ENCODE results near the gene STT3B.

Gene STT3B

DNA sequence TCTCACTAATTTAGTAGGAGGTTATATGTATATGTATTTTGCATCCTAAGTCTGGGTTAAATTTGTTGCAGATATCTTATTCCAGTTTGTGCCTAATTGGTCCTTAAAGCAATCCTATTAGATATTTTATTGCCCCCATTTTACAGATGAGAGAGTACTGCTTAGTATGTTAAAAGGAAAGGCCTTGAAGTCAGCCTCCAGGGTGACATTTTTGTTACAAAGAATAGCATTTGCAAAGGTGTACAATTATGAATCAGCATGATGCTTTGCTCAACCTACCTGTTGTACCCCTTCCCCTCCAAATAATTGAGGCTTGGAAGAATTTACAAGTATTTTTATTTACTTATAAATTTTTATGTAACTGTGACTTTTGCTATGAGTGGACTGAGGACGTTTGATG, 14.0 kb downstream of the STT3B start:
- TF ChIP-seq Cebpa-rat (IDR thresholded peaks at IDR 0.05), result no peak
- peaks cover 27 to 57% (median 44%) of the 10 kb centered on the region in 10 experiments for H3K4me1 ChIP-seq
- no peaks in the 10 kb centered on the region for H3K27me3 ChIP-seq
- H3K36me3 ChIP-seq, result peaks cover 5 to 63% (median 32%) of the 10 kb centered on the region in 11 experiments; a peak in 21 of 22 replicates
- H3K9ac ChIP-seq, result no peak overlapping the region
- peaks cover 0 to 21% (median 14%) of the 10 kb centered on the region in 11 experiments; a peak in 19 of 22 replicates for H3K9me3 ChIP-seq (replicated peaks in 1 of 11)
- no peak overlapping the region for H3K4me3 ChIP-seq
- peak overlapping the region in 2 of 11 experiments; percentile 1 to 44; a peak in 3 of 22 replicates for H3K27ac ChIP-seq
- peaks cover 52 to 100% (median 100%) of the 10 kb centered on the region in 11 experiments; a peak in 20 of 22 replicates for H4K20me1 ChIP-seq
- H3K4me2 ChIP-seq, result peak overlapping the region in 5 of 11 experiments; percentile 22 to 41 (median 32); a peak in 5 of 22 replicates

DNA sequence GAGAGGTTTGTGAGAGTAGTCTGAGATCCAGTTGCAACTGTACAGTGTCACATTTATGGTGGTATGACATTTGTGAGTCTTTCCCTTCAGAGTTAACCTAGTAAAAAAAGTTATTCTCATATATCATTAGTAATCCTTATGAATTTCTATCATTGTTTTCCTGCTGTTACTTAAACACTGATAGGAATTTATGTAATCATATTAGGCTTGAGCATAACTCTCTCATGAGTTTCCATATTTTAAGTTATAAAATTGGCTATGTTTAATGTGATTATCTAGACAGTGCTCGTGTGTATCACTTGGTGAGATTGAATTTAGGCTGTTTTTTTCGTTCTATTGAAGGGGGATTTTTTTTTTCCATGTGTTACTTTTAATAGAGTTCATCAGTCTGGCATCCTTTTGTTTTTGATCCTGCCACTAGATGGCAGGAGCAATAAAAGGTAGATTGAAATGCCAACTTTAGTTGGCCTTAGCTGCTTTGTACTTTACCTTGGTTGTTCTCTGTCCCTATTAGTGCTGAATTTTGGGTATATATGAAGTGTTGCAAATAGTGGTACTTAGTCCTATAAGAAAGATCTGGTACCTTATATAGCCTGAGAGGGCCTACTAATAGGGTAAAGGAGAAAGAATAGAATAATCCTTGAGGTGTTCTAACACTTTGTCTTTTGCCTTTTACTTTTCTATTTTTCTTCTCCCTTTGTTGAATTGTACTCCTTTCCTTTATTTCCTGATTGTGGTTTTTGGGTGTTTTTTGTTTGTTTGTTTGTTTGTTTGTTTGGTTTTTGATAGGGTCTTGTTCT, 17.9 kb downstream of the STT3B start:
- H4K20me1 ChIP-seq, result peaks cover 43 to 100% (median 90%) of the 10 kb centered on the region in 11 experiments; a peak in 20 of 22 replicates

DNA sequence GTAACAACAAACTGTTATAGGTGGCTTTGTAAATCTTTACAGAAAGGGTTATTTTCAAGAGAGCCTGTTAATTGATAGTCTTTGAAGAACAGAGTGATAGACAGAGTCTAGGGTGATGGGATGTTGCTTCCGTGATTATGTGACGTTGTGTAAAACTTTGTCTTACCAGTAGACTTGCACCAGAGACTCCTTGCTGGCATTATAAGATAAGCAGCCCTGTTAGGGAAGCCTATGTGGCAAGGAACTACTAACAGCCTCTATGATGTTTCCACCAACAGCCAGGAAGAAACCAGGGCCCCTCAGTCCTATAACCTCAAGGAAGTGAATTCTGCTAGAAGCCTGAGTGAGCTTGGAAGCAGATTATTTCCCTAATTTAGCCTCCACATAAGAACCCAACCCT, 18.9 kb downstream of the STT3B start:
- Histone ChIP-seq H3K9ac (no peak overlapping the region), H3K4me3 (no peak overlapping the region), H3K27ac (no peak overlapping the region), H3K4me1 (peaks cover 8 to 21% (median 14%) of the 10 kb centered on the region in 10 experiments; a peak in 16 of 20 replicates), H3K4me2 (no peak overlapping the region), H4K20me1 (peaks cover 36 to 100% (median 90%) of the 10 kb centered on the region in 11 experiments; a peak in 20 of 22 replicates), H3K27me3 (no peaks in the 10 kb centered on the region), H3K36me3 (peaks cover 3 to 79% (median 58%) of the 10 kb centered on the region in 11 experiments; a peak in 20 of 22 replicates), H3K9me3 (replicated peaks in 1 of 11) (peaks cover 27 to 65% (median 57%) of the 10 kb centered on the region in 11 experiments)
- no peak for TF ChIP-seq Cebpa-rat (IDR thresholded peaks at IDR 0.05)

More for the DNA sequence above, 17.9 kb downstream of the STT3B start:
- TF ChIP-seq Cebpa-rat (IDR thresholded peaks at IDR 0.05), result no peak
- peaks cover 3 to 79% (median 49%) of the 10 kb centered on the region in 11 experiments; a peak in 20 of 22 replicates for H3K36me3 ChIP-seq
- H3K9ac ChIP-seq, result no peak overlapping the region
- peaks cover 17 to 55% (median 47%) of the 10 kb centered on the region in 11 experiments for H3K9me3 ChIP-seq (replicated peaks in 1 of 11)
- H3K4me2 ChIP-seq, result no peak overlapping the region
- H3K27me3 ChIP-seq, result no peaks in the 10 kb centered on the region
- peaks cover 15 to 31% (median 24%) of the 10 kb centered on the region in 10 experiments; a peak in 19 of 20 replicates for H3K4me1 ChIP-seq
- no peak overlapping the region for H3K27ac ChIP-seq
- H3K4me3 ChIP-seq, result no peak overlapping the region

DNA sequence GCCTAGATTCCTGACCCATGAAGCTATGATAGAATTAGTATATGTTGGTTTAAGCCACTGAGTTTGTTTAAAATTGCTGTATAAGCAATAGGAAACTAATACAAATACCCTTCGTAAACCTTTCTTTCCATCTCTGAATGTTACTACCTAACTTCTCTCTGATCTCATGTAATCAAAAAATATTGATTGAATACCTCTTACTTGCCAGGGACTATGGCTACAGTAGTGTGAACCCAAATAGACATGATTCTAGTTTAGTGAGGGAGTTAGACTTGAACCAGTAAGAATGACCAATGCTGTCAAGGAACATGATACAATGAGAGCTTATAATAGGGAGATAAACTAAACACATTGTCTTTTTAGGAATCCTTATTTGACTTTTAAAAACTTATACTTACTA, 19.4 kb downstream of the STT3B start:
- TF ChIP-seq Cebpa-rat (IDR thresholded peaks at IDR 0.05), result no peak
- Histone ChIP-seq H3K27me3 (no peaks in the 10 kb centered on the region), H3K9ac (no peak overlapping the region), H4K20me1 (peaks cover 31 to 100% (median 90%) of the 10 kb centered on the region in 11 experiments; a peak in 20 of 22 replicates), H3K4me1 (peaks cover 8 to 16% (median 10%) of the 10 kb centered on the region in 10 experiments; a peak in 15 of 20 replicates), H3K9me3 (replicated peaks in 1 of 11) (peaks cover 31 to 69% (median 61%) of the 10 kb centered on the region in 11 experiments), H3K4me2 (no peak overlapping the region), H3K4me3 (no peak overlapping the region), H3K36me3 (peaks cover 3 to 79% (median 58%) of the 10 kb centered on the region in 11 experiments; a peak in 20 of 22 replicates), H3K27ac (no peak overlapping the region)

DNA sequence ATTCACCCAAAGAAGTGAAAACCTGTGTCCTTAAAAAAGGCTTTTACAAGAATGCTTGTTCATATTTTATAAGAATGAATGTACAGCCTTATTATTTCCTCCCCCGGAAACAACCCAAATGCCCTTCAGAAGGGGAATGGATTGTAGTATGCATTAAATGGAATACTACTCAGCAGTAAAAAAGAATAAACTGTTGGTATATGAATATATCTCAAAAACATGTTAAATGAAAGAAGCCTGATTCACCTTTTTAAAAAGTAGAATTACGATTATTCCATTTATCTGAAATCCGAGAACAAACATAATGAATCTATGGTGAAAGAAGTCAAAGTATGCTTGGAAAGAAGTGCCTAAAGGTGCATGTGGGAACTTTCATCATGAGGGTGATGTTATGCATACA, 20.5 kb downstream of the STT3B start:
- Histone ChIP-seq H3K4me3 (no peak overlapping the region), H3K4me2 (no peak overlapping the region), H3K27ac (no peak overlapping the region), H3K27me3 (no peaks in the 10 kb centered on the region), H3K4me1 (peaks cover 0 to 7% (median 0%) of the 10 kb centered on the region in 10 experiments; a peak in 5 of 20 replicates), H3K9me3 (replicated peaks in 1 of 11) (peaks cover 43 to 81% (median 73%) of the 10 kb centered on the region in 11 experiments), H3K9ac (no peak overlapping the region), H4K20me1 (peaks cover 20 to 98% (median 90%) of the 10 kb centered on the region in 11 experiments; a peak in 20 of 22 replicates), H3K36me3 (peaks cover 3 to 80% (median 57%) of the 10 kb centered on the region in 11 experiments; a peak in 20 of 22 replicates)
- TF ChIP-seq Cebpa-rat (IDR thresholded peaks at IDR 0.05), result no peak

DNA sequence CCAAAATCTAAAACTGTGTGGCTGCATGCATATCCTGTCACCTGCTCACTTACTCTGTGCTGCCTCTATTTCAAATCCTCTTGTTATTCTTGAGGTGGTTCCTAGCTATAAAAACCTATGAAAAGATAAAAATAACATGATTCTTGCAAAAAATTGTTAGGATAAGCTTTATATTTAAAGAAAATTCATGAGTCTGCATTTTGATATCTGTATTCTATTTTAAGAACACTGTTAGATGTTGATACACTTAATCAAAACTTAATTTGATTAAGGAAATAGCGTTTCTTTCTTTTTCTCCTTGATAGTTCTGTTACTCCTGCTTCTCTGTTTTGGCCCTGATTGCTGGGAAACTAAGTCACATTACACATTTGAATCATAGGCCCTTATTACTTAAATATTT, 22.5 kb downstream of the STT3B start:
- peaks cover 8 to 98% (median 76%) of the 10 kb centered on the region in 11 experiments; a peak in 19 of 22 replicates for H4K20me1 ChIP-seq
- H3K36me3 ChIP-seq, result peaks cover 3 to 92% (median 65%) of the 10 kb centered on the region in 11 experiments; a peak in 20 of 22 replicates
- H3K4me1 ChIP-seq, result 0 out of 20 replicates have a peak, but pooled peaks cover 0 to 1% (median 0%) of the 10 kb centered on the region in 10 experiments
- no peaks in the 10 kb centered on the region for H3K27me3 ChIP-seq
- TF ChIP-seq Cebpa-rat (IDR thresholded peaks at IDR 0.05), result no peak
- H3K4me2 ChIP-seq, result no peak overlapping the region
- H3K4me3 ChIP-seq, result no peak overlapping the region
- H3K9me3 ChIP-seq (replicated peaks in 1 of 11), result peaks cover 62 to 98% (median 92%) of the 10 kb centered on the region in 11 experiments
- H3K9ac ChIP-seq, result no peak overlapping the region
- H3K27ac ChIP-seq, result no peak overlapping the region

DNA sequence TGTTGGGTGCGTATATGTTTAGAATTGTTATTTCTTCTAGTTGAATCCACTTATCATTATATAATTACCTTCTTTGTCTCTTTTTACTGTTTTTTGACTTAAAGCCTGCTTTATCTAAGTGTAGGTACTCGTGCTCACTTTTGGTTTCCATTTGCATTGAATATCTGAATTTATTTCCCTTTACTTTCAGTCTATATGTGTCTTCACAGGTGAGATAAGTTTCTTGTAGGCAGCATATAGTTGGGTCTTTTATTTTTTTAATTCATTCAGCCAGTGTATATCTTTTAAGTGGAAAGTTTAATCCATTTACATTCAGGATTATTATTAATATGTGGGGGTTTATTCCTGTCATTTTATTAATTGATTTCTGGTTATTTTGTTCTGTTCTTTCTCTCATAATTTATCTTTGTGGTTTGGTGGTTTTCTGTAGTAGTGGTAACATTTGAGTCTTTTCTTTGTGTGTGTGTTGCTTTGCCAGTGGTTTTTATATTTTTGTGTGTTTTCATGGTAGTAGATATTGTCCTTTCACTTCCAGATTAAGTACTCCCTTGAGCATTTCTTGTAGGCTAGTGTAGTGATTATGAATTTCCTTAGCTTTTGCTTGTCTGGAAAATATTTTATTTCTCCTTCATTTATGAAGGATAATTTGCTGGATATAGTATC, 27.3 kb downstream of the STT3B start:
- H3K4me3 ChIP-seq, result no peak overlapping the region
- H4K20me1 ChIP-seq, result peaks cover 34 to 98% (median 80%) of the 10 kb centered on the region in 11 experiments; a peak in 21 of 22 replicates
- H3K9me3 ChIP-seq (replicated peaks in 1 of 11), result peaks cover 54 to 84% (median 72%) of the 10 kb centered on the region in 11 experiments
- TF ChIP-seq Cebpa-rat (IDR thresholded peaks at IDR 0.05), result no peak
- no peaks in the 10 kb centered on the region for H3K27me3 ChIP-seq
- H3K4me1 ChIP-seq, result peaks cover 10 to 29% (median 17%) of the 10 kb centered on the region in 10 experiments; a peak in 18 of 20 replicates
- no peak overlapping the region for H3K27ac ChIP-seq
- H3K4me2 ChIP-seq, result no peak overlapping the region
- no peak overlapping the region for H3K9ac ChIP-seq
- H3K36me3 ChIP-seq, result peaks cover 0 to 68% (median 40%) of the 10 kb centered on the region in 11 experiments; a peak in 17 of 22 replicates

DNA sequence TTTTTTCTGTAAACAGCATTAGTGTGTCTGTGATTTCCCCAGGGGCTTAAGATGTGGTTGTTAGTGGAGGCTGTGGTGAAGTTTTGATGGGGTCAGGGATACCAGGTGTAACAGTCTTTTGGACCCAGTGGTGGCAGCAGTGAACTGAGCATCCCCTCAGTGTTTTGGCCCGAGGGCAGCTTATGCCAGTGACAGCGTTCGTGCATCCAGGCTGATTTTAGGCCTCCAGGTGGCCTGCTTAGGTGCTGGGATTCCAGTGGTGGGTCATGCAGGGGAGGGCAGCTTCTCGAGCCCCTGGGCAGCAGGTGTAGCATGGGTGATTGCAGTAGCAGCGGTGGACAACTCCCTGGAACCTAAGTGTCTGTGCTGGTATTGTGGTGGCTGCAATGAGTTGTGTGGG, 29.2 kb downstream of the STT3B start:
- peaks cover 43 to 65% (median 55%) of the 10 kb centered on the region in 11 experiments for H3K9me3 ChIP-seq (replicated peaks in 1 of 11)
- H3K27me3 ChIP-seq, result no peaks in the 10 kb centered on the region
- TF ChIP-seq Cebpa-rat (IDR thresholded peaks at IDR 0.05), result no peak
- no peak overlapping the region for H3K4me3 ChIP-seq
- H3K4me1 ChIP-seq, result peaks cover 14 to 46% (median 21%) of the 10 kb centered on the region in 10 experiments; a peak in 19 of 20 replicates
- H3K27ac ChIP-seq, result no peak overlapping the region
- peaks cover 47 to 98% (median 82%) of the 10 kb centered on the region in 11 experiments; a peak in 21 of 22 replicates for H4K20me1 ChIP-seq
- peaks cover 0 to 52% (median 22%) of the 10 kb centered on the region in 11 experiments; a peak in 13 of 22 replicates for H3K36me3 ChIP-seq
- H3K9ac ChIP-seq, result no peak overlapping the region
- H3K4me2 ChIP-seq, result peak overlapping the region in 9 of 11 experiments; percentile 5 to 34 (median 22); a peak in 11 of 22 replicates

All from BLaER1 treated with 17β-estradiol and CSF1 and Interleukin-3, amounts not matched to agents 10 nM and 100 nM (cell line).